ENCODE results near the gene NFE2L1. TPM values are rescaled to one million over a fixed set of nuclear protein-coding genes. Genes with fewer than 3 reads are reported as not detected.
"Not testable (repeated sequence)": the region's sequence is repeated elsewhere in the genome, so short reads cannot be mapped to it uniquely, and the experiment has no call there.

The NFE2L1 gene
- total and polyA plus RNA-seq, 8 donors, result 27.4 to 74.0 (median 44.5) TPM

- peaks cover 0 to 6% (median 0%) of the 10 kb centered on the region in 3 donors for H3K36me3 ChIP-seq
- TF ChIP-seq, protein P1, sequence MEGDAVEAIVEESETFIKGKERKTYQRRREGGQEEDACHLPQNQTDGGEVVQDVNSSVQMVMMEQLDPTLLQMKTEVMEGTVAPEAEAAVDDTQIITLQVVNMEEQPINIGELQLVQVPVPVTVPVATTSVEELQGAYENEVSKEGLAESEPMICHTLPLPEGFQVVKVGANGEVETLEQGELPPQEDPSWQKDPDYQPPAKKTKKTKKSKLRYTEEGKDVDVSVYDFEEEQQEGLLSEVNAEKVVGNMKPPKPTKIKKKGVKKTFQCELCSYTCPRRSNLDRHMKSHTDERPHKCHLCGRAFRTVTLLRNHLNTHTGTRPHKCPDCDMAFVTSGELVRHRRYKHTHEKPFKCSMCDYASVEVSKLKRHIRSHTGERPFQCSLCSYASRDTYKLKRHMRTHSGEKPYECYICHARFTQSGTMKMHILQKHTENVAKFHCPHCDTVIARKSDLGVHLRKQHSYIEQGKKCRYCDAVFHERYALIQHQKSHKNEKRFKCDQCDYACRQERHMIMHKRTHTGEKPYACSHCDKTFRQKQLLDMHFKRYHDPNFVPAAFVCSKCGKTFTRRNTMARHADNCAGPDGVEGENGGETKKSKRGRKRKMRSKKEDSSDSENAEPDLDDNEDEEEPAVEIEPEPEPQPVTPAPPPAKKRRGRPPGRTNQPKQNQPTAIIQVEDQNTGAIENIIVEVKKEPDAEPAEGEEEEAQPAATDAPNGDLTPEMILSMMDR (IDR thresholded peaks at IDR 0.05), result no peak
- FAIRE-seq (no peak), ATAC-seq (no peak), DNase-seq (no peak)
- intact Hi-C loops (cut with DNase I), result no loop called here
- 70 to 72% methylated on average over 3 of the region's 3 CpGs for WGBS, 2 donors
- no peaks in the 10 kb centered on the region for H3K9me3 ChIP-seq
- no peaks in the 10 kb centered on the region for H3K27me3 ChIP-seq
- H3K27ac ChIP-seq, result no peak overlapping the region
- no peak overlapping the region for H3K4me3 ChIP-seq
- H3K4me1 ChIP-seq, result peaks cover 0 to 4% (median 0%) of the 10 kb centered on the region in 3 donors
Observed at GRCh38 chr17:48068491-48068961, 20.4 kb downstream of the NFE2L1 start.

DNA sequence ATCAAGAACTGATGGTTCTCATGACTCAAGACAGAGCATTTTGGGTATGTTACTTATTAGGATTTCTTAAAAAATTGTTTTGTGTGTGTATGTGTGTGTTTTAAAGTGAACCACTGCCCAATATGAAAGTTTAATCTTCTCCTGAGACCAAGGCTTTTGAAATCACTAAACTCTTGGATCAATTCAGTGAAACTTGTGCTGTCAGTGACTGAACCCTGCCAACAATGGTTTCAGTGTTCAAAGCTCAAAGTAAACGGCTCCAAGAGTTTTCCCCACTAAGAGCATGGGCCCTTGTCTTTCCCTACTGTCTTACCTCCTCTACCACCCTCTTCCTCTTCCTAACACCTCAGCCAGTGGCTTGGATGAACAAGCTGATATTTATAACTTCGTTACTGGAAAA lies 22.0 kb downstream of the NFE2L1 start:
- Histone ChIP-seq H3K4me3 (no peak overlapping the region), H3K4me1 (peaks cover 0 to 5% (median 4%) of the 10 kb centered on the region in 3 donors), H3K36me3 (peaks cover 0 to 6% (median 0%) of the 10 kb centered on the region in 3 donors), H3K27me3 (no peaks in the 10 kb centered on the region), H3K27ac (no peak overlapping the region), H3K9me3 (no peaks in the 10 kb centered on the region)
- TF ChIP-seq, protein P1 (IDR thresholded peaks at IDR 0.05), result no peak
- intact Hi-C loops (cut with DNase I), result loop anchor here in 1 of 3 donors (10.0 kb wide), 1 partner anchor 65 kb away; no protein-coding TSS in a partner anchor
- DNase-seq (no peak), ATAC-seq (no peak), FAIRE-seq (no peak)
- WGBS, 2 donors, result 42 to 70% methylated on average over 2 of the region's 2 CpGs

GRCh38 chr17:48071654-48072053 lies 23.5 kb downstream of the NFE2L1 start:
- TF ChIP-seq, protein P1 (IDR thresholded peaks at IDR 0.05), result no peak
- DNase-seq, result no peak
- ATAC-seq, result no peak
- Histone ChIP-seq H3K27me3 (no peaks in the 10 kb centered on the region), H3K27ac (no peak overlapping the region), H3K4me3 (no peak overlapping the region), H3K36me3 (peaks cover 0 to 6% (median 3%) of the 10 kb centered on the region in 3 donors), H3K4me1 (peaks cover 0 to 5% (median 0%) of the 10 kb centered on the region in 3 donors), H3K9me3 (no peaks in the 10 kb centered on the region)
- FAIRE-seq, result no peak
- intact Hi-C loops (cut with DNase I), result loop anchor here in 1 of 3 donors (10.0 kb wide), 1 partner anchor 63 kb away; no protein-coding TSS in a partner anchor
- WGBS, 2 donors, result 65 to 73% methylated on average over 2 of the region's 2 CpGs

DNA sequence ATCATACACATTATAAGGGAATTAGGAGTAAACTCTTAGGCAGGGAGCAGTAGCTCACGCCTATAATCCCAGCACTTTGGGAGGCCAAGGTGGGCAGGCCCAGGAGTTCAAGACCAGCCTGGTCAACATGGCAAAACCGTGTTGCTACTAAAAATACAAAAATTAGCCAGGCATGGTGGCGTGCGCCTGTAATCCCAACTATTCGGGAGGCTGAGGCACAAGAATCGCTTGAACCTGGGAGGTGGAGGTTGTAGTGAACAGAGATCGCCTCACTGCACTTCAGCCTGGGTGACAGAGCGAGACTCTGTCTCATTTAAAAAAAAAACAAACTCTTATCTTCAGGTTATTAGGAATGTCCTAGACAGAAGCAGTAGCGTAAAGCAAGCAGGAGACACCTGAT lies 24.7 kb downstream of the NFE2L1 start:
- not testable (repeated sequence) for ATAC-seq, H3K27me3 ChIP-seq, H3K4me3 ChIP-seq, DNase-seq, H3K9me3 ChIP-seq, FAIRE-seq, H3K36me3 ChIP-seq, H3K4me1 ChIP-seq, H3K27ac ChIP-seq
- intact Hi-C loops (cut with DNase I), result loop anchor here in 1 of 3 donors (10.0 kb wide), 1 partner anchor 62 kb away; no protein-coding TSS in a partner anchor
- 89 to 93% methylated on average over 9 of the region's 9 CpGs for WGBS, 2 donors

- ATAC-seq, H3K9me3 ChIP-seq, DNase-seq, H3K4me3 ChIP-seq, H3K27me3 ChIP-seq, H3K36me3 ChIP-seq, FAIRE-seq, H3K27ac ChIP-seq, H3K4me1 ChIP-seq: not testable (repeated sequence)
- WGBS, 2 donors, result 90 to 93% methylated on average over 5 of the region's 5 CpGs
- intact Hi-C loops (cut with DNase I), result loop anchor here in 1 of 3 donors (10.0 kb wide), 1 partner anchor 61 kb away; no protein-coding TSS in a partner anchor
Observed at GRCh38 chr17:48073566-48074094, 25.5 kb downstream of the NFE2L1 start.
